Cortex of kidney (tissue), 1 donor: ENCODE measurements around the gene POMGNT2.

Source experiments
- DNase-seq: peaks from one replicate; lab custom pipeline; 2025; lab: John Stamatoyannopoulos, UW

POMGNT2 gene

DNA sequence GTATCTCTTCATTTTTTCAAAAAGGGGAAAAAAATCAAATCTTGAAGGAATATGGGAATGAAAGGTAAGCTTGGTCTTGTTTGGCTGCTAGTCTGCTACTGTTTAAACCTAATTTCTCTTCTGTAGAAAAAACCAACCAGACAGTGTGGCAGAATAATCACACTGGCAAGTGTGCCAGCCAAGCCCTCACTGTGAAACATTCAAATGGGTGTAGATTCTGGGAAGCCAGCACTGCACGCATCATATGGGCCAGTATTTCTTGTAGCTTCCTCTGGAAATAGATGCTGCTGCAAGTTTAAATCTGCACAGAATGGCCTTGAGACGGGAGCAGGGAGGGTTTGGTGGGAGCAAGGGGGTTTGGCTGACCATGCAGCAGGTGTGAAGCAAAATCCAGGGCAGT lies 62.1 kb downstream of the POMGNT2 start:
- no peak for DNase-seq

- no peak for DNase-seq
Observed at GRCh38 chr3:43043071-43043766, 62.7 kb downstream of the POMGNT2 start.

DNA sequence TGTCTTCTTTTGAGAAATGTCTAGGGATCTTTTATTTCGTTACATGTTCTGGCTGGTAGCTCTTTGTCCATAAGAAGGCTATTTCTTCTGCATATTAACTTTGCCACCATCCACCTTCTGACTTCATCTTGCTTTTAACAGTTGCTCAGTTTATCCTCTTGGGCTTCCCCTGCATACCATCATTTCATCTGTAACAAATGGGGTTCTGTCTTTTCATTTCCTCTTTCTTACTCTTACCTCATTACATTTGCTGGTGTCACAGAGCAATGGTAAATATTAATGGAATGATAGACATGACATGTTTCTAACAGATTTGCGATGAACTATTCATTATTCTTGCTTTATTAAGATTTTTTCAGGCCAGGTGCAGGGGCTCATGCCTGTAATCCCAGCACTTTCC lies 64.4 kb downstream of the POMGNT2 start:
- DNase-seq, result no peak

GRCh38 chr3:43038010-43038409 lies 67.9 kb downstream of the POMGNT2 start:
- DNase-seq, result no peak

GRCh38 chr3:43036621-43037423 lies 69.1 kb downstream of the POMGNT2 start:
- DNase-seq, result no peak

DNA sequence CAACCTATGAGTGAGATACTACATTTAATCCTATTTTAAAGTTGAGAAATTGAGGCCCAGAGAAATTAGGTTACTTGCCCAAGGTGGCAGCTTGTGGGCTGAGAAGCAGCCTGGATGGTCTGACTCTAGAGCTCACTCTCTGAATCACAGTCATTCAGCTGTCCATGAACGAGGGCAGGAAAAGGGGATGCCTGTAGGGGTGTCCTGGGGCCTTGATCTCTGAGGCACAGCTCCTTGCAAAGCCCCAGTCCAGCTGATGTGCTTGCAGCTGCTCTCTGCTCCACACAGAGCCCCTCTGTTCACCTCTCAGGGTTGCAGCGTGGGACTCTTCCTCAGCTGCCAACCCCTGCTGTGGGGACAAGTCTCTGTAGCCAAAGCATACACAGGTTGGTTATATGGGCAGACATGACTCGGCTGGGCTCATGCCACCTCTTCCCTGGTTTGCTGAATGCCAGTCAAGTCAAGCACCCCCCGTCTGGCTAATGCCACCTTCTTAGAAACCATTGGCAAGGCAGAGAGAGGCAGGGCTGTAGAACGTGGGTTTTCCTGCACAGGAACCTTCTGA lies 70.0 kb downstream of the POMGNT2 start:
- no peak for DNase-seq

DNA sequence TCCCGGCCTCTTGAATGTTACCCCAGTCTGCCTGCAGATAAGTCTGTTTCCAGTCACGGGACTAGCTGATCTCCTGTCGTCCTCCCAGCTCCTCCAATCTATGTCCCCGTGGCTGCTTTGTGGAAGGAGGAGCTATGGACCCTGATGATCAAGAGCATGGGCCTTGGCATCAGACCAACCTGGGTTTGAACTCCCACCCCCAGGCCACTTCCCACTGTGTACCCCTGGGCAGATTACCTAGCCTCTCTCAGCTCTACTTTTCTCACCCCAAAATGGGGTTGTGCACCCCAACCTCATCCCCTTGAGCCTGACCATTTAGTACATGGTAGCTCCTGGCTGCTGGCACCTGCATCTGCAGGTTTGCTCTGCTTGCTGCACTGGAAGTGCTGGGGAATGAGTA lies 71.0 kb downstream of the POMGNT2 start:
- no peak for DNase-seq

DNA sequence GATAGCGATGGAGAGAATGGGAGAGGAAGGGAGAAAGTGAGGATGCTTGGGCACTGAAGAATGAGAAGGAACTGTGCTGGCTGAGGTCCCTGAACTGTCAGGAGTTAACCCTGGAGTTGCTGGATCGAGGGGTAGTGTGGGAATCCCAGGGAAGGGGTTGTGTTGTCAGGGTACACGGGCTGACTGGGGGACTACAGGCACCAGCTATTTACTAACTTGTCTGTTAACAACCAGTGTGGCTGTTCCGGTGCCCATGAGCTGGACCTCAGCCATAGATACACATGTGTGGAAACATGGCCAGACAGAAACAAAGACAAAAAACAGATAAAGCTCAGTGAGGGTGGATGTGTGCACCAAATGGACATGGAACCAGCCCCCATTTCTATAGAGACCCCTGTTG lies 71.7 kb downstream of the POMGNT2 start:
- no peak for DNase-seq

- DNase-seq, result no peak
Observed at GRCh38 chr3:43032646-43033628, 72.9 kb downstream of the POMGNT2 start.

GRCh38 chr3:43031889-43032545 lies 73.9 kb downstream of the POMGNT2 start:
- DNase-seq, result no peak

- no peak for DNase-seq
Observed at GRCh38 chr3:43031485-43031884, 74.4 kb downstream of the POMGNT2 start.

DNA sequence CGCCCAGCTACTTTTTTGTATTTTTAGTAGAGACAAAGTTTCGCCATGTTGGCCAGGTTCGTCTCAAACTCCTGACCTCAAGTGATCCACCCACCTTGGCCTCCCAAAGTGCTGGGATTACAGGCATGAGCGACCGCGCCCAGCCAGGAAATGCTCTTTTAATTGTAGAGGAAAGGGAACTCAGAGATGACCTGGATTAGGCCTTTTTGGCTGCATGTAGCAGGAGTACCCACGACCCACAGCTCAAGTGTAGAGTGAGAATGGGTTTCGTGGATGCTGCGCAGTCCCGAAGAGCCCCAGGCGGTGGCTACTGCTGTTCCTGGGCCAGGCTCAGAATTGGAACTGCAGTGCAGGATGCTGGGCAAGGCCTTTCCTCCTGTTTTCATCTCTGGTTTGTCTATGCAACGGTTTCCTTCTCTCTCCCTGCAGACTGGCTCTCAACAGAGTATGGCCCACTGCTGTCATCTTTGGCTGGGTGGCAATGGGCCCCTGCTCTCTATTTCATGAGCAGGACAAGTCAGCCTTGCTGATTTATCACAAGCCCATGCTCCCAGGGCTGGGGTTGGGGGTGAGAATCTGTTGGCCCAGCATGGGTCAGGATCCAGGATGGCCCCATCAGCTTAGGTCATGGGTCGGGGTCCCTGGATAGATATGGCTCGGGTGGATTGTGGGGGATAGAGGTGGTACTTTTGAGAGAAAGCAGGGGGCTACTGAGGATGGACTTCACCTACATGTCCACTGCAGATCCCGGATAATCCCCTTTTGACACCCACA lies 75.5 kb downstream of the POMGNT2 start:
- no peak for DNase-seq
